ENCODE results near the gene UNC13C. TPM values are rescaled to one million over a fixed set of nuclear protein-coding genes. Genes with fewer than 3 reads are reported as not detected.

The UNC13C gene
- total RNA-seq, 6 experiments from 2014 or later, result not detected

- no peaks in the 10 kb centered on the region for H3K36me3 ChIP-seq
- 71% methylated on average over 3 of the region's 3 CpGs for WGBS (ENCODE audit: insufficient coverage, low coverage, low lambda C conversion rate, missing lambda C conversion rate)
Measured at GRCh38 chr15:54089776-54090175, 111.5 kb downstream of the UNC13C start.

GRCh38 chr15:54091651-54092050, 113.4 kb downstream of the UNC13C start:
- 42% methylated on average over 2 of the region's 2 CpGs for WGBS (ENCODE audit: insufficient coverage, low coverage, low lambda C conversion rate, missing lambda C conversion rate)
- no peak overlapping the region for H3K27ac ChIP-seq
- no peaks in the 10 kb centered on the region for H3K27me3 ChIP-seq
- TF ChIP-seq POLR2A (IDR thresholded peaks at IDR 0.05), result no peak
- H3K4me3 ChIP-seq, result no peak overlapping the region
- ATAC-seq (no peak), DNase-seq (no peak)
- H3K36me3 ChIP-seq, result no peaks in the 10 kb centered on the region
- intact Hi-C loops (cut with DNase I), result no loop called here
- no peaks in the 10 kb centered on the region for H3K9me3 ChIP-seq
- H3K4me1 ChIP-seq, result no peaks in the 10 kb centered on the region

More at GRCh38 chr15:54089776-54090175, 111.5 kb downstream of the UNC13C start:
- Histone ChIP-seq H3K4me3 (no peak overlapping the region), H3K27me3 (no peaks in the 10 kb centered on the region), H3K4me1 (no peaks in the 10 kb centered on the region), H3K9me3 (no peaks in the 10 kb centered on the region), H3K27ac (no peak overlapping the region)
- intact Hi-C loops (cut with DNase I), result no loop called here
- TF ChIP-seq CTCF (IDR thresholded peaks at IDR 0.05), result no peak
- no peak for ATAC-seq
- DNase-seq, result no peak

GRCh38 chr15:54094661-54095060, 116.4 kb downstream of the UNC13C start:
- no peak overlapping the region for H3K27ac ChIP-seq

GRCh38 chr15:54097019-54097418, 118.8 kb downstream of the UNC13C start:
- DNase-seq (no peak), ATAC-seq (no peak)
- TF ChIP-seq POLR2A (IDR thresholded peaks at IDR 0.05), result no peak
- TF ChIP-seq CTCF (IDR thresholded peaks at IDR 0.05), result no peak
- Histone ChIP-seq H3K27ac (no peak overlapping the region), H3K4me3 (no peak overlapping the region), H3K27me3 (no peaks in the 10 kb centered on the region), H3K9me3 (no peaks in the 10 kb centered on the region), H3K4me1 (no peaks in the 10 kb centered on the region), H3K36me3 (no peaks in the 10 kb centered on the region)
- intact Hi-C loops (cut with DNase I), result no loop called here

More at GRCh38 chr15:54094661-54095060, 116.4 kb downstream of the UNC13C start:
- H3K9me3 ChIP-seq, result no peaks in the 10 kb centered on the region
- intact Hi-C loops (cut with DNase I), result no loop called here
- H3K27me3 ChIP-seq, result no peaks in the 10 kb centered on the region
- H3K4me1 ChIP-seq, result no peaks in the 10 kb centered on the region
- 63% methylated on average over 1 of the region's 1 CpG for WGBS (ENCODE audit: insufficient coverage, low coverage, low lambda C conversion rate, missing lambda C conversion rate)
- no peaks in the 10 kb centered on the region for H3K36me3 ChIP-seq
- TF ChIP-seq CTCF (IDR thresholded peaks at IDR 0.05), result no peak
- TF ChIP-seq POLR2A (IDR thresholded peaks at IDR 0.05), result no peak
- no peak for DNase-seq
- ATAC-seq, result no peak
- H3K4me3 ChIP-seq, result no peak overlapping the region

GRCh38 chr15:54099010-54099409, 120.8 kb downstream of the UNC13C start:
- Histone ChIP-seq H3K9me3 (no peaks in the 10 kb centered on the region), H3K27ac (no peak overlapping the region), H3K4me1 (no peaks in the 10 kb centered on the region), H3K4me3 (no peak overlapping the region), H3K36me3 (no peaks in the 10 kb centered on the region), H3K27me3 (no peaks in the 10 kb centered on the region)
- 71% methylated on average over 1 of the region's 1 CpG for WGBS (ENCODE audit: insufficient coverage, low coverage, low lambda C conversion rate, missing lambda C conversion rate)
- no peak for DNase-seq
- ATAC-seq, result no peak
- TF ChIP-seq CTCF (IDR thresholded peaks at IDR 0.05) (no peak), POLR2A (IDR thresholded peaks at IDR 0.05) (no peak)
- intact Hi-C loops (cut with DNase I), result no loop called here
